Stimulated activated CD8-positive, alpha-beta memory T cell treated with anti-CD3 and anti-CD28 coated beads, Interleukin-4, amount 100 ng/mL, for 24 hours (primary cell): ENCODE measurements around the gene PTH2.

Source experiments
- DNase-seq: peaks from one replicate; pipeline ENCODE4 v3.0.0-alpha.2; 2020; ENCODE audit warnings: low read depth

The PTH2 gene

GRCh38 chr19:49409441-49410029, 13.7 kb downstream of the PTH2 start:
- DNase-seq = no peak

DNA sequence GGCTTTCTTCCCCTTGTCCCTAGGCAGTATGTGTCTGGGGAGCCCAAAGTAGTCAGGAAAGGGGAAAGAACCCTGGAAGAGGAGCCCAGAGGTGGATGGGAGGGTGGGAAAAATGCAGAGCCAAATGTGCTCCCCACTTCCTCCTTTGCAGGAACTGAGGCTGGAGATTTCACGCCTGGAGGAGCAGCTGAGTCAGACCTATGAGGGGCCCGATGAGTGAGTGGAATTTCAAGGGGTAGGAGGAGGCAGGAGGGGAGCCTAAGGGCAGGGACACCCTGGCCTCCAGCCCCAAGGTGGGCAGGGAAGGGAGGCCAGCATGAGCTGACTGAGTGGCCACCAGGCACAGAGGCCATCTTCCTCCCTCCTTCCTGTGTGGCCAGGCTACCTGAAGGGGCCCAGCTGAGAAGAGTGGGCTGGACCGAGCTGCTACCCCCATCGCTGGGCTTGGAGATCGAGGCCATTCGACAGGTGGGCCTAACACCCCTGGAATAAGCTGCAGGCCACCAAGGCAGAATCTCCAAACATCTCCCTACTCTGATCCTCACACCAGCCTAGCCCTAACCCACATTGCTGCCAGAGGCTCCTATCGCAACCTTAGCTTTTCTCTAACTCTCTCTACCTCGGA, 14.3 kb downstream of the PTH2 start:
- DNase-seq = no peak

DNA sequence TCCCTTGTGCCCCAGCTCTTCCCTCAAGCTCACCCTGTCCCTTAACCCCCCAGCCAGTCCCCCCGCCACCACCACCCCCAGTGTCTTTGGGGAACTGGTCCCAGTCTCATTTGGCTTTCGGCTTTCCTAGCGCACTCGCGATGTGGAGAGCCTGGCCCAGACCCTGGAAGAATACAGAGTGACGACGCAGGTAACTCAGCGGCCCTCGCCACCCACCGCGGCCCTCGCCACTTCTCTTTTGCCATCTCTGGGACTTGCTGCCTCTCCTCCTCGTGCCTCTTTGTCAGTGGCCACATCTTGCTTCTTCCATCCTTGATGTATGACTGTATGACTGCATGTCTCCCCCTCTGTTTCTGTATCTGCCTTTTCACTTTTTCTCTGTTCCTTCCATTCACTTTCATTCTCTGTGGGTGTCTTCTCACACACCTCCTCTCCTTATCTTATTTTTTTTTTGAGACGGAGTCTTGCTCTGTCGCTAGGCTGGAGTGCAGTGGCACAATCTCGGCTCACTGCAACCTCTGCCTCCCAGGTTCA, 15.7 kb downstream of the PTH2 start:
- no peak for DNase-seq

GRCh38 chr19:49407079-49407478, 16.2 kb downstream of the PTH2 start:
- DNase-seq = no peak

DNA sequence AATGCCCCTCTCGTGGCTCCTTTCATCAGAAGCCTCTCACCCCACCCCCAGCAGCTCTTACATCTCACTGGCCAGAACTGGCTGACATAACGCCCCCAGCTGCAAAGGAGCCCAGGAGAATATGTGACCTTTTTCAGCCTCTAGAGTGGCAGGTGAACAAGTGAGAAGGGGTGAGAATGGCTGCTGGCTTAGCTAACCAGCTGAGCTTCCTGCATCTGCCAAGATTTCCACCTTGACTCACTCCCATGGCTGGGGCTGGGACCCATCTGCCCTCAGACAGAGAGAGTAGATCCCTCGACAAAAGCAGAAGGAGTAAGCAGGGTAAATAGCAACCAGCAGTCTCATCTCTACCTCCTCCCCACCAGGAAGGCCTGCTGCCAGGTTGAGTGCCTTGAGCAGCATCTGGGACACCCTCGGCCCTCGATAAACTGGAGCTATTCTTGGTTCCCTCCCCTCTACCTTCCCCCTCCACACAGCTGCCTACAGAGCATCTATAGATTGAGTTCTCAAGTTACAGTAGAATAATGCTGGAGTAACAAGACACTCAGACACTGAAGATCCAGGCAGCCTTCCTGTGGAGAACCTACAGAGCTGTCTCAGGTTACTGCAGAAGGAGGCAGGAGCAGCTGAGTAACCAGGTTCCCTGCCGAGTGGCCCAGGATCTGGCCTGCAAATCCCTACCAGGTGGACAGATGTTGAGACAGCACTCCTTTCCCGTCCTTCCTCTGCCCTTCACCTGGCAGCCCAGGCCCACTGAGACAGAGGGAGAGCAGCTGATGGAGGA, 19.6 kb downstream of the PTH2 start:
- DNase-seq = no peak

- no peak for DNase-seq
Observed at GRCh38 chr19:49400029-49400428, 23.2 kb downstream of the PTH2 start.

GRCh38 chr19:49398931-49399330, 24.3 kb downstream of the PTH2 start:
- no peak for DNase-seq

DNA sequence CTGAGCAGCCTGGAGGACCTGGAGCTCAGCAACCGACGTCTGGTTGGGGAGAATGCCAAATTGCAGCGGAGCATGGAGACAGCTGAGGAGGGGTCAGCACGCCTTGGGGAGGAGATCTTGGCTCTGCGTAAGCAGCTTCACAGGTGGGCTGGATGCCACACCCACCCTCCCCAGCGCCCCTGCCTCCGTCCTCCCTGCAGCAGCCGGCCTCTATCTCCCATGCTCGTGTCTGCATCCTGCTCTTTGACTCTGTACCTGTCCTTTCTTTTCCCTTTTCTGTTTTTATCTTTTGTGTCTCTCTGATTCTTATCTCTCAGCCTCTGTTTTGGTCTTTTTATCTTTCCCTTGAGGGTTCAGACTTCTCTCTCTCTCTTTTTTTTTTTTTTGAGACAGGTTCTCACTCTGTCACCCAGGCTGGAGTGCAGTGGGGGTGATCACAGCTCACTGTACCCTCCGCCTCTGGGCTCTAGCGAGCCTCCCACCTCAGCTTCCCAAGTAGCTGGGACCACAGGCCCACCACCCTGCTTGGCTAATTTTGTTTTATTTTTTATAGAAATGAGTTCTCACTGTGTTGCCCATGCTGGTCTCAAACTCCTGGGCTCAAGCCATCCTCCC, 25.1 kb downstream of the PTH2 start:
- DNase-seq = no peak

DNA sequence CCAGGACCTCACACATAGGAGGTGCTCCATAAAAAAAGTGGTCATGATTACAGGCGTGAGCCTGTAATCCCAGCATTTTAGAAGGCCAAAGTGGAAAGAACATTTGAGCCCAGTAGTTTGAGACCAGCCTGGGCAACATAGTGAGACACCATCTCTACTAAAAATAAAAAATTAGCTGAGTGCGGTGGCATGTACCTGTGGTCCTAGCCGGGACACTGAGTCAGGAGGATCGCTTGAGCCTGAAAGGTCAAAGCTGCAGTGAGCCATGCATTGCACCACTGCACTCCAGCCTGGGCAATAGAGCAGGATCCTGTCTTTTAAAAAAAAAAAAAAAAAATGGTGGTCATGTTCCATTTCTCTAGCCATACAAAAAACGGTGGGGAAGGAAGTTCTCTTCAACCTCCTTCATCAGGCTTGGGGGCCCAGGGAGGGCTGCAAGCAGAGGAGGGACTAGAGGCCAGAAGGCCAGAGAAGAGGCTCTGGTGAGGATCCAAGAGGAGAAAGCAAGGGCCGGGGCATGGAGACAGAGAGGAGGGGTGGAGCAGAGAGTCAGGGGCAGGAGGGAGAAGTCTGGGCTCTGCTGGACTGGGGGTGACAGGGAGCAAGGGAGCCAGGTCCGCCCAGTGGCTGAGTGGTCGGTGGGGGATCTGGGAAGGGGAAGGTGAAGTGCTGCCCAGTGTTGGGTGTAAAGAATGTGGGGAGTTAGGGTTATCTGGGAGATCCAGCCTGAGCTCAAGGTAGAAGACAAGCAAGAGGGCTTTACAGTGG, 26.3 kb downstream of the PTH2 start:
- no peak for DNase-seq

- no peak for DNase-seq
Observed at GRCh38 chr19:49395581-49396407, 27.4 kb downstream of the PTH2 start.

DNA sequence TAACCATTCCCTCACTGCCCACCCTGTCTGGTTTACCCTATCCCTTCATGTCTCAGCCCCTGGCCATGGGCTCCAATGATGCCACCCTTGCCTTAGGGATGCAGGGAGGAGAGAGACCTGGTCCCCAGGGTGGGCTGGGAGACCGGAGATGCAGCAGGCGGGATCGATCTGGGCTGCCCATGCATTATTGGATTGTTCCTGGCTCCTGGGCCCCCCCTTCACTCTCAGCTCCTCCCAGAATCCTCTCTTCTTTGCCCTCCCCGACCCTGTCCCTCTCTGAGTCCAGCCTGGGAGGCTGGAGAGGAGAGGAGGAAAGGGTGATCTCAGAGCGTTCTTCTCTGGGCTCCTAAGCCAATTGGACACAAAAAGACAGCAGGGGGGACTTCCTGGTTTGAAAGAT, 29.4 kb downstream of the PTH2 start:
- DNase-seq = no peak

GRCh38 chr19:49391581-49392399, 31.5 kb downstream of the PTH2 start:
- peak; percentile 62 for DNase-seq

DNA sequence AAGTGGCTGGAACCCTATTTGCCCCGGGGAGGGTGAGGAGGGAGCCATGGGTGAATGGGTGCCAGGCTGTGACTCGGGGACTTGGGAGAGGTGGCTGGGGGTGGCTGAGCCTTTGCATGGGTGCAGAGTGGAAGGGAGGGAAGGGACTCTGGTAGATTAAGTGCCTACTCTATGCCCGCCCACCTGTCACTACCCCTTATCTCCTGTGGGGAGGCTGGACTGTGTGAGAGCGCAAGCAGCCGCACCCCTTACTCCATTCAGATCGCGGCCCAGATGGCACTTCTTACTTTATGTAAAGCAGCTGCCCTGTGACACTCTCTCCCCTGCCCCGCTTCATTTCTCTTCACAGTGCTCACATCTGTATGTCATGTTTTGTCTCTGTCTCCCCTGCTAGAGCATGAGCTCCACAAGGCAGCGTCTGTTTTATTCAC, 32.3 kb downstream of the PTH2 start:
- no peak for DNase-seq

DNA sequence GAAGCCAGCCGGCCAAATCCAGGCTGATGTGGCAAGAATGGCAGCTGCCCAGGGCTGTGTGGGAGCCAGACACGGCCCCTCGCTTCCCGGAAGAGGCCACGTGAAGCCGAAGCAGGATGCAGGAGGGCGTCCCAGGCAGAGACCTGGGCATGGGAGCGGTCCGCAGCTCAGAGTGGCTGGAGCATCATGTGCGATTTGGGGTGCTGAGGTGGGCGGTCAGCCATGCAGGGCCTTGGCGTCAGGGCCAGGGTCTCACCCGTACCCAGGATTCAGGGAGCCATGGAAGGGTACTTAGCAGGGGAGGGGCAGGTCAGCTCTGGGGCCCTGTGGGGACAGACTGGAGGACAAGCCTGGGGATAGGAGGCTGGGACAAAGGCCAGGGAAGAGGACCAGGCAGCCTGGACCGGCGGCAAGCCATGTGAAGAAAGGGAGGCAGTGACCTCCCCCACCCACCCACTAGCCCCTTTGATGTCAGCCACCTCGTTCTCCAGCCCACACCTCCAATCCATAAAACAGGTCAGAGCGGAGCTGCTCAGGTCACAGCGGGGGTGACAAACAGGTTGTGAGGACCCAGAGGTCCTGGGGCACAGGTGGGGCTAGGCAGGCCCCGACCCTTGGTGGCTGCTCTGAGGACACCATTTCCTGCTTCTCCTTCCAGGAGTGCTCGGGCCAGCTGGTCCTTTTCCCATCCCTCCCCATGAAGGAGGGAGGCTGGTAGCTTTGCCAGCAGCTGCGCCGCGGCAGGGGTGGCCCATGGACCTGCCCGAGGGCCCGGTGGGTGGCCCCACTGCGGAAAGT, 32.9 kb downstream of the PTH2 start:
- no peak for DNase-seq

GRCh38 chr19:49389406-49389805, 33.8 kb downstream of the PTH2 start:
- DNase-seq = no peak

GRCh38 chr19:49387936-49388372, 35.3 kb downstream of the PTH2 start, which contains the start of gene KASH5:
Gene KASH5 (plus strand): TSS chr19:49388249. CDS start chr19:49390884, 2,635 bp downstream.
- DNase-seq = peak; percentile 73

DNA sequence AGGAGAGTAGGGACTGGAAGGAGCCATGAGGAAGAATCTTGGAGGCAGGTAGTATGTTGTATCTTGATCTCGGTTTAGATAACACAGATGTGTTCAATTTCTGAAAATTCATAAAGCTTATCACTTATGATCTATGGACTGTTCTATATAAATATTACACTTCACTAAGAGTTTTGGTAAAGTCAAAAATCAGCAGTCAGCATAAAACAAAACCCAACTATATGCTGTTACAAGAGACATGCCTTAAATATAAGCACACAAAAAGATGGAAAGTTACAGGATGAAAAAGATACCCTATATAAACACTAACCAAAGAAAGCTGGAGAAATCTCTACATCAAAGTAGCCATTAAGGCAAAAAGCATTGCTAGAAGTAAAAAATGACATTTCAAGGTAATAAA, 39.6 kb downstream of the PTH2 start:
- DNase-seq = no peak

DNA sequence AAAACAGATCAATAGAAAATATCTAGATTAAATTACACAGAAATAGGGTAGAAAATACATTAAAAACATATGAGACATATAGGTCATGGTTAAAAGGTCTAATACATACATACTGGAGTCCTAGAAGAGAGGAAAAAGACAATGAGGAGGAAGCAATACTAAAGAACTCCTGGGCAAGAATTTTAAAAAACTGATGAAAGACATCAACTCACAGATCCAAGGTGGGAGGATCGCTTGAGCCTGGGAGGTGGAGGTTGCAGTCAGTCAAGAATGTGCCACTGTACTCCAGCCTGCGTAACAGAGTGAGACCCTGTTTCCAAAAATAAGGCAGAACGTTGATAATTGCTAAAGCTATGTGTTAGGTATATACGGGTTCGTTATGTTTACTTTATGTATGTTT, 40.6 kb downstream of the PTH2 start:
- no peak for DNase-seq

- DNase-seq = no peak
Observed at GRCh38 chr19:49380391-49380790, 42.9 kb downstream of the PTH2 start.
